ENCODE data around the gene UBP1.

- TF ChIP-seq CTCF (IDR thresholded peaks at IDR 0.05; ENCODE audit: low read length) (no peak), EZH2 (IDR thresholded peaks at IDR 0.05; ENCODE audit: borderline replicate concordance, low read length) (no peak)
These were observed 79.9 kb downstream of the UBP1 start for GRCh38 chr3:33360136-33360825.
